ENCODE results near the gene SEC11C. TPM values are rescaled to one million over a fixed set of nuclear protein-coding genes. Genes with fewer than 3 reads are reported as not detected.

The SEC11C gene
- total and polyA plus RNA-seq, 2 donors (not counting 1 experiment from before 2014, with no cell fraction given): 12.5 to 16.3 TPM

- no peak overlapping the region for H2AFZ ChIP-seq (ENCODE audit: low read length)
- no peak overlapping the region for H3K4me3 ChIP-seq (replicated peaks in 1 of 4; ENCODE audit: control extremely low read depth in 1 of 4, insufficient read depth in 1 of 4, low read depth in 3 of 4, low read length in 4 of 4)
- H3K79me2 ChIP-seq (ENCODE audit: control insufficient read depth, insufficient read depth, low read length): no peaks in the 10 kb centered on the region
- no peaks in the 10 kb centered on the region for H3K27me3 ChIP-seq (ENCODE audit: control insufficient read depth, insufficient read depth, low read length)
- peak in 1 of 2 donors; percentile 10 for DNase-seq (ENCODE audit: low read depth in 2 of 2)
- no peak for TF ChIP-seq EZH2 (IDR thresholded peaks at IDR 0.05; ENCODE audit: low read length, missing control alignments)
- TF ChIP-seq CTCF (conservative IDR thresholded peaks at IDR 0.05 in 1 of 2, IDR thresholded peaks at IDR 0.05 in 1 of 2; ENCODE audit: low read depth in 1 of 2, low read length in 2 of 2): no peak
- peaks cover 4% of the 10 kb centered on the region for H3K4me1 ChIP-seq (ENCODE audit: control insufficient read depth, extremely low read depth, insufficient read depth, low read length)
- no peaks in the 10 kb centered on the region for H3K36me3 ChIP-seq (ENCODE audit: control insufficient read depth, insufficient read depth, low read length)
- no peak overlapping the region for H3K4me2 ChIP-seq (ENCODE audit: extremely low read depth, insufficient read depth, low read length)
- no peak overlapping the region for H3K9ac ChIP-seq (ENCODE audit: insufficient read depth, low read length)
- no peaks in the 10 kb centered on the region for H3K9me3 ChIP-seq (ENCODE audit: control insufficient read depth, insufficient read depth, low read depth, low read length)
- no peak overlapping the region for H3K27ac ChIP-seq (ENCODE audit: insufficient read depth, low read length)
- no peaks in the 10 kb centered on the region for H4K20me1 ChIP-seq (ENCODE audit: control insufficient read depth, extremely low read depth, insufficient read depth, low read length)
Measured at GRCh38 chr18:59143441-59143840, 3.8 kb downstream of the SEC11C start.

- H4K20me1 ChIP-seq (ENCODE audit: control insufficient read depth, extremely low read depth, insufficient read depth, low read length): no peaks in the 10 kb centered on the region
- H3K9ac ChIP-seq (ENCODE audit: insufficient read depth, low read length): no peak overlapping the region
- H2AFZ ChIP-seq (ENCODE audit: low read length): no peak overlapping the region
- no peaks in the 10 kb centered on the region for H3K36me3 ChIP-seq (ENCODE audit: control insufficient read depth, insufficient read depth, low read length)
- peaks cover 4% of the 10 kb centered on the region for H3K4me1 ChIP-seq (ENCODE audit: control insufficient read depth, extremely low read depth, insufficient read depth, low read length)
- H3K4me3 ChIP-seq (replicated peaks in 1 of 4; ENCODE audit: control extremely low read depth in 1 of 4, insufficient read depth in 1 of 4, low read depth in 3 of 4, low read length in 4 of 4): no peak overlapping the region
- H3K79me2 ChIP-seq (ENCODE audit: control insufficient read depth, insufficient read depth, low read length): no peaks in the 10 kb centered on the region
- no peak overlapping the region for H3K27ac ChIP-seq (ENCODE audit: insufficient read depth, low read length)
- no peak overlapping the region for H3K4me2 ChIP-seq (ENCODE audit: extremely low read depth, insufficient read depth, low read length)
- H3K27me3 ChIP-seq (ENCODE audit: control insufficient read depth, insufficient read depth, low read length): no peaks in the 10 kb centered on the region
- no peaks in the 10 kb centered on the region for H3K9me3 ChIP-seq (ENCODE audit: control insufficient read depth, insufficient read depth, low read depth, low read length)
- TF ChIP-seq CTCF (conservative IDR thresholded peaks at IDR 0.05 in 1 of 2, IDR thresholded peaks at IDR 0.05 in 1 of 2; ENCODE audit: low read depth in 1 of 2, low read length in 2 of 2): no peak
- TF ChIP-seq EZH2 (IDR thresholded peaks at IDR 0.05; ENCODE audit: low read length, missing control alignments): no peak
- no peak for DNase-seq (ENCODE audit: low read depth in 2 of 2)
Measured at GRCh38 chr18:59144483-59144882, 4.8 kb downstream of the SEC11C start.

GRCh38 chr18:59145055-59145454, 5.4 kb downstream of the SEC11C start:
- H3K27me3 ChIP-seq (ENCODE audit: control insufficient read depth, insufficient read depth, low read length): no peaks in the 10 kb centered on the region
- DNase-seq (ENCODE audit: low read depth in 2 of 2): no peak
- H3K4me3 ChIP-seq (replicated peaks in 1 of 4; ENCODE audit: control extremely low read depth in 1 of 4, insufficient read depth in 1 of 4, low read depth in 3 of 4, low read length in 4 of 4): no peak overlapping the region
- H3K9me3 ChIP-seq (ENCODE audit: control insufficient read depth, insufficient read depth, low read depth, low read length): no peaks in the 10 kb centered on the region
- H3K4me2 ChIP-seq (ENCODE audit: extremely low read depth, insufficient read depth, low read length): no peak overlapping the region
- no peaks in the 10 kb centered on the region for H3K79me2 ChIP-seq (ENCODE audit: control insufficient read depth, insufficient read depth, low read length)
- H3K36me3 ChIP-seq (ENCODE audit: control insufficient read depth, insufficient read depth, low read length): no peaks in the 10 kb centered on the region
- H4K20me1 ChIP-seq (ENCODE audit: control insufficient read depth, extremely low read depth, insufficient read depth, low read length): no peaks in the 10 kb centered on the region
- no peak overlapping the region for H3K27ac ChIP-seq (ENCODE audit: insufficient read depth, low read length)
- H3K9ac ChIP-seq (ENCODE audit: insufficient read depth, low read length): no peak overlapping the region
- H3K4me1 ChIP-seq (ENCODE audit: control insufficient read depth, extremely low read depth, insufficient read depth, low read length): peaks cover 4% of the 10 kb centered on the region
- H2AFZ ChIP-seq (ENCODE audit: low read length): no peak overlapping the region
- TF ChIP-seq CTCF (conservative IDR thresholded peaks at IDR 0.05 in 1 of 2, IDR thresholded peaks at IDR 0.05 in 1 of 2; ENCODE audit: low read depth in 1 of 2, low read length in 2 of 2): no peak
